Neutrophil (primary cell): ENCODE data around the gene CCDC93.

Source experiments
- H3K27ac ChIP-seq: fragments of 200-600 bp; sonication (generic); 2 replicates; pipeline ENCODE4 v1.5.1; 2016; ENCODE audit warnings: mild to moderate bottlenecking, moderate library complexity
- H3K27me3 ChIP-seq: fragments of 200-600 bp; sonication (generic); 2 replicates; pipeline ENCODE4 v1.6.0; 2016; ENCODE audit warnings: mild to moderate bottlenecking
- H3K36me3 ChIP-seq: fragments of 200-600 bp; sonication (generic); 2 replicates; pipeline ENCODE4 v1.5.1; 2017
- H3K4me1 ChIP-seq, 2 experiments: fragments of 200-600 bp in 1 of 2; sonication (generic) in 1 of 2; 1 replicate in 1 of 2; 2 replicates in 1 of 2; pipeline versions ENCODE4 v1.5.1 to v1.6.1; 2013 to 2016; ENCODE audit warnings: low read depth in 1 of 2, low read length in 1 of 2, mild to moderate bottlenecking in 1 of 2, moderate library complexity in 1 of 2; ENCODE audit not compliant: control insufficient read depth in 1 of 2, insufficient read depth in 1 of 2
- H3K4me3 ChIP-seq, 2 experiments: fragments of 200-600 bp in 1 of 2; sonication (generic) in 1 of 2; 1 replicate in 1 of 2; 2 replicates in 1 of 2; pipeline ENCODE4 v1.5.1; 2013 to 2016; ENCODE audit warnings: low read depth in 1 of 2, low read length in 1 of 2, mild to moderate bottlenecking in 1 of 2, moderate library complexity in 1 of 2
- H3K9me3 ChIP-seq: fragments of 200-600 bp; sonication (generic); 2 replicates; pipeline ENCODE4 v1.5.1; 2016
- TF ChIP-seq, protein P1 (sequence below): fragments of 200-600 bp; sonication (generic); IDR thresholded peaks from 2 replicates; pipeline ENCODE4 v1.5.1; 2016; ENCODE audit warnings: antibody characterized with exemption

Gene CCDC93

DNA sequence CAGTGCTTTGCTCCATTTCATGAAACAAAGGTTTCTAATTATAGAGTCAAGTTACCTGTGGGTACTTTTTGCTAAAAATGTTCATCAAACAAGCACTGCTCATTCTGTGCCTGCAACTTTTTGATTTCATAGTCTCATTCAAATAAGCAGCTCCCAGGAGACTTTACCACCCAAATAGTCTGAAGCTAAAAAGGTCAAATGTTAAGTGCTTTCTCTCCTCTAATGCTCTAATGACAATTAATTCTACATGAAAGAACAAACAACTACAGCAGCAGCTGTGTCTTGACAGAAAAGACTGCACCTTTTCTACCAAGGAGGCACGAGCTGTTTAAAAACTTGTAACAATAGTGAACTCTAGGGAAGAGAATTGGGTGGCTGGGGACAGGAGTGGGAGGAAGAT lies 65.3 kb downstream of the CCDC93 start:
- TF ChIP-seq, protein P1, sequence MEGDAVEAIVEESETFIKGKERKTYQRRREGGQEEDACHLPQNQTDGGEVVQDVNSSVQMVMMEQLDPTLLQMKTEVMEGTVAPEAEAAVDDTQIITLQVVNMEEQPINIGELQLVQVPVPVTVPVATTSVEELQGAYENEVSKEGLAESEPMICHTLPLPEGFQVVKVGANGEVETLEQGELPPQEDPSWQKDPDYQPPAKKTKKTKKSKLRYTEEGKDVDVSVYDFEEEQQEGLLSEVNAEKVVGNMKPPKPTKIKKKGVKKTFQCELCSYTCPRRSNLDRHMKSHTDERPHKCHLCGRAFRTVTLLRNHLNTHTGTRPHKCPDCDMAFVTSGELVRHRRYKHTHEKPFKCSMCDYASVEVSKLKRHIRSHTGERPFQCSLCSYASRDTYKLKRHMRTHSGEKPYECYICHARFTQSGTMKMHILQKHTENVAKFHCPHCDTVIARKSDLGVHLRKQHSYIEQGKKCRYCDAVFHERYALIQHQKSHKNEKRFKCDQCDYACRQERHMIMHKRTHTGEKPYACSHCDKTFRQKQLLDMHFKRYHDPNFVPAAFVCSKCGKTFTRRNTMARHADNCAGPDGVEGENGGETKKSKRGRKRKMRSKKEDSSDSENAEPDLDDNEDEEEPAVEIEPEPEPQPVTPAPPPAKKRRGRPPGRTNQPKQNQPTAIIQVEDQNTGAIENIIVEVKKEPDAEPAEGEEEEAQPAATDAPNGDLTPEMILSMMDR, result no peak
- H3K27me3 ChIP-seq, result no peaks in the 10 kb centered on the region
- H3K36me3 ChIP-seq, result peaks cover 98% of the 10 kb centered on the region
- H3K9me3 ChIP-seq, result no peaks in the 10 kb centered on the region
- H3K4me1 ChIP-seq, result no peaks in the 10 kb centered on the region
- H3K4me3 ChIP-seq, result no peak overlapping the region
- no peak overlapping the region for H3K27ac ChIP-seq

DNA sequence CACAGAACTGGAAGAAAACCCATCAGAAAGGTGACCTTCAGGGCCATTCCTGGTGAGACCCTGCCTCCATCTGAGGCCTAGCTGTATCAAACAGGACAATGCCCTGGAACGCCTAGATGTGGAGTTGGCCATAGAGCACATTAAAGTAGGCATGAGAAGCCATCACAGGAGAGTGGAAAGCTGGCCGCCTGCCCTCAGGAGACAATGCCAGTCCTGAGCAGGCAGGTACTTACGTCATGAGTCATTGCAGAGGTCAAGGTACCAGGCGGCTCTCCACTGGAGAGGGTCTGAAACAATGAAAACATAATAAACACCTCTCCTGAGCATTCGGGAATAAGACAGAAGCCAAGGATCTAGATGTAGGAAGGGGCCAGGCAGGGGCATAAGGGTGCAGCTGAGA lies 68.6 kb downstream of the CCDC93 start:
- Histone ChIP-seq H3K27me3 (no peaks in the 10 kb centered on the region), H3K4me3 (no peak overlapping the region), H3K36me3 (peaks cover 98% of the 10 kb centered on the region), H3K9me3 (no peaks in the 10 kb centered on the region), H3K27ac (no peak overlapping the region), H3K4me1 (no peaks in the 10 kb centered on the region)
- TF ChIP-seq, protein P1, result no peak

DNA sequence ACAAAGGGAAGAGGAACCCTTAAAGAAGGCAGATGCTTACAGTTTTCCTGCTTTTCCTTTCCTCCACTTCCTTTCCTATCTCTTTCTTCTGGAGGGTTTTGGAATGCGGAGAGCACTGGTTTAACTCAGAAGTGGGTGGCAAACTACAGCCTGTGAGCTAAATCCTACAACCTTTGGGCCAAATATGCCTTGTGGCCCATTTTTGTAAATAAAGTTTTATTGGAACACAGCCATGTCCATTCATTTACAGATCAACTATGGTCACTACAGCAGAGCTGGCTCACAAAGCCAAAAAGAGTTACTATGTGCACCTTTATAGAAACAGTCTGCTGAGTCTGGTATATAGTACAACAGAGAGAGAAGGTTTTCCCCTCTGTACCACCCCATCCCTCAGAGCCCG lies 69.1 kb downstream of the CCDC93 start:
- H3K36me3 ChIP-seq, result peaks cover 98% of the 10 kb centered on the region
- H3K27ac ChIP-seq, result no peak overlapping the region
- H3K27me3 ChIP-seq, result no peaks in the 10 kb centered on the region
- H3K4me1 ChIP-seq, result no peaks in the 10 kb centered on the region
- H3K4me3 ChIP-seq, result no peak overlapping the region
- H3K9me3 ChIP-seq, result no peaks in the 10 kb centered on the region
- TF ChIP-seq, protein P1, result no peak

DNA sequence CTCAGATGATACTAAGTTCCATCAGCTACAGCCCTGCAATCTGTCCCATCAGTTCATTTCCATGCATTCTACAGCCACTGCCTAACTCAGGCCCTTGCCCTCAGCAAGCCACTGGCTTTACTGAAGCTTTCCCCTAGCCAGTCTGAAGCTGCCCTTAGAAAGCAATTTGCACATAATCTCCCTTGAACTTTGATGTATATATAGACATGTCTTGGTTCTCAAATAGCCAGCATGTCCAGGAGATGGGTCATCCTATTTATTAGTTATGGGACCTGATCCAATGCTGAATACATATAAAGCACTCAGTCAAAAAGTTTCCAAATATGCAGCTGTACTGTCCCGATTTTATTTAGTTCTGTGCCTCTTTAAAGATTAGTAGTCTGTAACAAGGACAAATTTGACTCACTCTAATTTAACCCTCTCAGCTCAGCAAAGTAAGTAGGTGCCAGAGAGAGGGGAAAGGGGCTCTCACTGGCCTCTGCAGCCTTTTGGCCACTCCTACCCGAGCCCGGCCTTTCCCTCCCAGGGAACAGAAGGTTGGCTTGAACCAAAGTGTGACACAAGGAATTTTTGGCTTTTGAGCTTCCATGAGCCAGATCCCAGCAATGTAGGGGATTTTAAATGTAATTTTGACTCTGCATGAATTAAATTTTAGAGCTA lies 70.7 kb downstream of the CCDC93 start:
- TF ChIP-seq, protein P1, result no peak
- H3K4me1 ChIP-seq, result no peaks in the 10 kb centered on the region
- peaks cover 99% of the 10 kb centered on the region for H3K36me3 ChIP-seq
- no peak overlapping the region for H3K4me3 ChIP-seq
- no peak overlapping the region for H3K27ac ChIP-seq
- H3K9me3 ChIP-seq, result no peaks in the 10 kb centered on the region
- no peaks in the 10 kb centered on the region for H3K27me3 ChIP-seq

DNA sequence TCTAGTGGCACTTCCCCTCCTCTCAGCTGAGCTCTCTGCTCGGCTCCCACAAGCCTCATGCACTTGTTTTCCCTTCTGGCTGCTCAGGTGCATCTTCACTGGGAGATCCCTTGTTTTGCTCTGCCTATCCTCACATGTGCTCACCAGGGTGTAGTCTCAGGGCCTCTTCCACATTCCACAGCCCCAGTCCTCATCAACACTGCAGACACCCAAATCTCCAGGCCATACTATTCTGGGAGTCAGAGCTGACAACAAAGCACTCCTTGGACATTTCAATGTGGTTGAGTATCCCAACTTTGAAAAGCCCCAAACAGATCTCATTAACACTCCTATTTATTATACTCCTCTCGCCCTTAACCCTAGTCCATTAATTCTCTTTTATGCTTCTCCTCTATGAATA lies 71.3 kb downstream of the CCDC93 start:
- Histone ChIP-seq H3K27ac (no peak overlapping the region), H3K36me3 (peaks cover 99% of the 10 kb centered on the region), H3K4me3 (no peak overlapping the region), H3K4me1 (no peaks in the 10 kb centered on the region), H3K27me3 (no peaks in the 10 kb centered on the region), H3K9me3 (no peaks in the 10 kb centered on the region)
- TF ChIP-seq, protein P1, result no peak
